T-helper 1 cell treated with Interleukin-12 subunit alpha and Interleukin-12 subunit beta and Interleukin-4 antibody, amounts not matched to agents 30 ng/mL and 1 ng/mL, for 36 hours (primary cell): ENCODE data around the gene LEMD1. TPM values are rescaled to one million over a fixed set of nuclear protein-coding genes. Genes with fewer than 3 reads are reported as not detected.

Experiments
- intact Hi-C: fragments of 100-400 bp; cut with micrococcal nuclease; formaldehyde crosslinking; loops from one replicate; pipeline ENCODE4 v1.15.1; 2024
- total RNA-seq: library from RNA; stranded (reverse); gene quantifications from 2 replicates; pipeline ENCODE4 v1.2.3, GENCODE V29; 2022

Gene LEMD1
- 0.63 and 1.7 TPM in 2 replicates for total RNA-seq

- intact Hi-C loops, result no loop called here
Observed at GRCh38 chr1:205421798-205422197, at the start of gene LEMD1. TSS of gene LEMD1 (minus strand) at chr1:205422056. CDS start at chr1:205420536, 1,520 bp downstream.

- intact Hi-C loops, result no loop called here
Observed at GRCh38 chr1:205470131-205470530, 48.3 kb upstream of the LEMD1 start.

- intact Hi-C loops, result no loop called here
Observed at GRCh38 chr1:205466595-205467220, 44.9 kb upstream of the LEMD1 start.

- intact Hi-C loops, result no loop called here
Observed at GRCh38 chr1:205465392-205465791, 43.5 kb upstream of the LEMD1 start.

GRCh38 chr1:205458777-205459566 lies 37.1 kb upstream of the LEMD1 start:
- intact Hi-C loops, result loop anchor here (1.0 kb wide), 2 partner anchors 18 to 26 kb away; no protein-coding TSS in a partner anchor

GRCh38 chr1:205456868-205457745 lies 35.3 kb upstream of the LEMD1 start:
- intact Hi-C loops, result no loop called here

- intact Hi-C loops, result no loop called here
Observed at GRCh38 chr1:205456383-205456867, 34.6 kb upstream of the LEMD1 start.

- intact Hi-C loops, result loop anchor here (1.0 kb wide), 1 partner anchor 25 kb away; no protein-coding TSS in a partner anchor
Observed at GRCh38 chr1:205455581-205456382, 33.9 kb upstream of the LEMD1 start, which contains the start of gene BLACAT1. TSS of gene BLACAT1 (minus strand) at chr1:205456045.

- intact Hi-C loops, result loop anchor here (1.0 kb wide), 1 partner anchor 25 kb away; no protein-coding TSS in a partner anchor
Observed at GRCh38 chr1:205454903-205455335, 33.1 kb upstream of the LEMD1 start.

GRCh38 chr1:205453466-205453865 lies 31.6 kb upstream of the LEMD1 start:
- intact Hi-C loops, result no loop called here

GRCh38 chr1:205452933-205453332 lies 31.1 kb upstream of the LEMD1 start:
- intact Hi-C loops, result no loop called here

GRCh38 chr1:205452364-205452763 lies 30.5 kb upstream of the LEMD1 start:
- intact Hi-C loops, result no loop called here

- intact Hi-C loops, result no loop called here
Observed at GRCh38 chr1:205451759-205452164, 29.9 kb upstream of the LEMD1 start.

- intact Hi-C loops, result no loop called here
Observed at GRCh38 chr1:205451202-205451601, 29.3 kb upstream of the LEMD1 start.

- intact Hi-C loops, result no loop called here
Observed at GRCh38 chr1:205450448-205450847, 28.6 kb upstream of the LEMD1 start.

- intact Hi-C loops, result no loop called here
Observed at GRCh38 chr1:205449750-205450443, 28.0 kb upstream of the LEMD1 start.

GRCh38 chr1:205449254-205449749 lies 27.4 kb upstream of the LEMD1 start:
- intact Hi-C loops, result no loop called here

- intact Hi-C loops, result no loop called here
Observed at GRCh38 chr1:205448540-205449253, 26.8 kb upstream of the LEMD1 start.
